ENCODE measurements around the gene ARID3A. TPM values are rescaled to one million over a fixed set of nuclear protein-coding genes. Genes with fewer than 3 reads are reported as not detected.

ARID3A gene
- total RNA-seq, 2 experiments from 2014 or later, result 25.1 to 36.0 TPM

DNA sequence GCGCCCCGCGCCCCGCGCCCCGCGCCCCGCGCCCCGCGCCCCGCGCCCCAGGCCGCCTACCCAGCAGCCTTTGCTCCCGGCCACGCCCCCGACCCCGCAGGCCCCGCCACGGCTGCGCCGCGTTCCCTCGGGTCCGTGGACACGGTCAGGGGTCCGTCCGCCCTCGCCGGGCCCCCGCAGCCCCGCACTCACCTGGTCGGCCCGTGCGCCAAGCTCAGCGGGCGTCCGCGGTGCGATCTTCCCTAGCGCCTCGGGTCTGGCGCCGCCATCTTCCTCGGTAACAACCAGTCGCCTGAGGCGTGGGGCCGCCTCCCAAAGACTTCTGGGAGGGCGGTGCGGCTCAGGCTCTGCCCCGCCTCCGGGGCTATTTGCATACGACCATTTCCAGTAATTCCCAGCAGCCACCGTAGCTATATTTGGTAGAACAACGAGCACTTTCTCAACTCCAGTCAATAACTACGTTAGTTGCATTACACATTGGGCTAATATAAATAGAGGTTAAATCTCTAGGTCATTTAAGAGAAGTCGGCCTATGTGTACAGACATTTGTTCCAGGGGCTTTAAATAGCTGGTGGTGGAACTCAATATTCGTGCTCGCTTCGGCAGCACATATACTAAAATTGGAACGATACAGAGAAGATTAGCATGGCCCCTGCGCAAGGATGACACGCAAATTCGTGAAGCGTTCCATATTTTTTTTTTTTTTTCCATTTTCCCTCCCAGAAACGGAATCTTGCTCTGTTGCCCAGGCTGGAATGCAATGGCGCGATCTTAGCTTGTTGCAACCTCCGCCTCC lies 32.7 kb upstream of the ARID3A start, which contains the start of the genes MED16 and RNU6-9:
Gene MED16 (minus strand): TSS at position 294 of the 796 bp plus-strand sequence. CDS start 2,056 bp downstream, outside the sequence.
Gene RNU6-9 (plus strand): TSS at position 591 of the 796 bp plus-strand sequence.
- ChIA-PET POLR2A (interaction anchor here (0.5 to 1.3 kb wide), 6 partner anchors 12 to 365 kb away, joined by 3 to 10 read pairs (median 6); no protein-coding TSS in a partner anchor), CTCF (interaction anchor here (0.6 to 1.9 kb wide), 10 partner anchors 9 to 190 kb away, joined by 3 to 6 read pairs (median 3); partner anchors contain the start of gene WDR18)
- no peaks in the 10 kb centered on the region for H3K27me3 Mint-ChIP-seq
- peak within 1 kb of the TSS; percentile 78 for H3K4me3 Mint-ChIP-seq
- H3K36me3 Mint-ChIP-seq (ENCODE audit: low read depth), result peaks cover 7% of the 10 kb centered on the region
- ATAC-seq (peak; percentile 96), DNase-seq (peak; percentile 95)
- H3K9me3 Mint-ChIP-seq (ENCODE audit: low read depth), result no peaks in the 10 kb centered on the region
- intact Hi-C loops (cut with DNase I, micrococcal nuclease), result loop anchor here (1.0 to 2.0 kb wide), 10 partner anchors 16 to 213 kb away; partner anchors contain the start of genes PTBP1 (in 1 of the 2), R3HDM4 (in 1 of the 2), RNU6-2 (in 1 of the 2) and TMEM259 (in 1 of the 2)
- peak within 1 kb of the TSS; percentile 98 for H3K27ac Mint-ChIP-seq
- H3K4me1 Mint-ChIP-seq, result peaks cover 13% of the 10 kb centered on the region

DNA sequence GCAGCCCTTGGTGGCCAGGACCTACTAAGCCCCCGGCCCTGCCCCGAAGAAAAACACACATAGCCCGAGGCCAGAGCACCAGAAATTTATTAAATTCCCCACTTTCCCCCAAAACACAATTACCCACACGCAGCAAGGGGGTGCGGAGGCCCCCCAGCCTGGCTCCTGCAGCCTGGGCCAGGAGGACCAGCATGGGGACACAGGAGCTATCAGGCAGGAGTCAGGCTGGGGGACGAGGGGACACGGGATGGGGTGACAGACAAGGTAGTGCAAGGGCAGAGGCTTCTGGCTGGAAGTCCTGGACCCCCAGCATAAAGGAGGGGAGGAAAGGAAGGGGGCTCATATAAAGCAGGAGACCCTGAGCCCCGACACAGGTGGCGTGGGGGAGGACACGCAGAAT lies 29.4 kb upstream of the ARID3A start:
- DNase-seq (no peak), ATAC-seq (no peak)
- Mint-ChIP-seq H3K4me3 (no peak overlapping the region), H3K27me3 (no peaks in the 10 kb centered on the region), H3K4me1 (peaks cover 21% of the 10 kb centered on the region), H3K9me3 (ENCODE audit: low read depth) (no peaks in the 10 kb centered on the region), H3K36me3 (ENCODE audit: low read depth) (peaks cover 20% of the 10 kb centered on the region), H3K27ac (no peak overlapping the region)
- ChIA-PET CTCF (interaction anchor here (0.6 to 1.5 kb wide), 2 partner anchors 59 to 88 kb away, joined by 3 to 4 read pairs; partner anchors contain the start of gene WDR18), POLR2A (no interaction called here)
- intact Hi-C loops (cut with DNase I, micrococcal nuclease), result no loop called here

DNA sequence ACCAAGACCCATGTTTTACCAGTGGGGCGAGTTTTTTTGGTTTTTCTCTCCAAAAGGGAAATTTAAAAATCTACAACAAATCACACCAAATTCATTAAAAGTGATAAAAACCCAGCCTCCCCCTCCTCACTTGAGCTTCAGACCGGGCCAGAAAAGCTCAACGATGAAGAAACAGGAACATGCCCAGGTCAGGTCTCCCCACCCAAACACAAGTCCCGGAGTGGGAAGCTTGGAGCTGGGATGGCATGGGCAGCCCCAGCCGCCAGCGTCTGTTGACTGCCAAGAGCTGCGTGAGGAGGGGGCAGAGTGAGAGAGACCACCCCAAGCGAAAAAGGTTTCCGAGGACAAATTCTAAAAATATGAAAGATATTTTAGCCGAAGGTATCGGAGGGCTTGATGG lies 28.8 kb upstream of the ARID3A start:
- intact Hi-C loops (cut with DNase I, micrococcal nuclease), result no loop called here
- POLR2A ChIA-PET, result no interaction called here
- Mint-ChIP-seq H3K4me1 (peaks cover 22% of the 10 kb centered on the region), H3K9me3 (ENCODE audit: low read depth) (no peaks in the 10 kb centered on the region), H3K27me3 (no peaks in the 10 kb centered on the region), H3K36me3 (ENCODE audit: low read depth) (peaks cover 23% of the 10 kb centered on the region), H3K27ac (no peak overlapping the region), H3K4me3 (no peak overlapping the region)
- CTCF ChIA-PET, result no interaction called here
- DNase-seq, result no peak
- no peak for ATAC-seq

DNA sequence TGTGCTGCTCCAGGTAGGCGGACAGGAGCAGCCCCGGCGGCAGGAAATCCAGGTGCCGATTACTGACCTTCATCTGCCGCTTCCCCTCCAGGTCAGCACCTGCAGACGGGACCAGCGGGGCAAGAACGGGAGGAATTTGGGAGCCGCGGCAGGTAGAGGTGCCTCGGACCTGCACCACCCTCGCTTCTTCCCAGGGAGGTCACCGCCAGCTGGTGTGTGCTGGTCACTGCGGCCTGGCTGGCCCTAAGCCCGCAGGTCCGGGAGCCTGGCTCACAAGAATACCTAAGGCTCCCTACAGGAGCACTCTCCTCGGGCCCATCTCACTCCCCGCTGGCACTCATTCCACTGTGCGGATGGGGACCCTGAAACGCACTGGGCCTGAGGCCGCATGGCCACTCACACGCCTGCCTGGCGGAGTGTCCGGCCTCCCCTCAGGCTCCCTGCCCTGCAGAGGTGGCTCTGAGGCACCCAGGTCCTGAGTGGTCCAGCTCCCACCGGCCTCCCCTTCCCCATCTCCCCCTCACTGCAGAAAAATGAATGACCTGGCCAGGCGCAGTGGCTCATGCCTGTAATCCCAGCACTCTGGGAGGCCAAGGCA lies 28.3 kb upstream of the ARID3A start:
- peaks cover 23% of the 10 kb centered on the region for H3K36me3 Mint-ChIP-seq (ENCODE audit: low read depth)
- H3K27ac Mint-ChIP-seq, result no peak overlapping the region
- H3K9me3 Mint-ChIP-seq (ENCODE audit: low read depth), result no peaks in the 10 kb centered on the region
- no peaks in the 10 kb centered on the region for H3K27me3 Mint-ChIP-seq
- intact Hi-C loops (cut with DNase I, micrococcal nuclease), result no loop called here
- H3K4me3 Mint-ChIP-seq, result no peak overlapping the region
- H3K4me1 Mint-ChIP-seq, result peaks cover 22% of the 10 kb centered on the region
- DNase-seq (no peak), ATAC-seq (no peak)
- ChIA-PET CTCF (no interaction called here), POLR2A (no interaction called here)

DNA sequence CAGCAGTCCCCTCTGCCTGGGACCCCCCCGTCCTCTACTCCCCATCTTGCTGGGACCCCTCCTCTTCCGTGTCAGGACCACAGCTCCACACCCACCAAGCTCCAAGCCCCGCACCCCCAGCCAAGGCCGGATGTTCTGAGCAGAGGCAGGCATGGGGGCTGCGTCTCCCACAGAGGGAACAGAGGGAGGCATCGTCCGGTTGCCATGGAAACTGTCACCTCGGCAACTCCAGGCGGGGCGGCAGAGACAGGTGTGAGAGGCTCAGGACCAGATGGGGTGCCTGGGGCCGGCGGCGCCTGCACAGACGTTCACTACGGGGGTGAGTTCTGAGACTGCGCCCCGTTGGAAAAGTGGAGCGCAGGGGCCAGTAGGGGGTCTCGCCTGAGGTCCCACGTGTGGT lies 27.2 kb upstream of the ARID3A start:
- ChIA-PET POLR2A (interaction anchor here (0.7 kb wide), 1 partner anchor 59 kb away, joined by 5 read pairs; no protein-coding TSS in a partner anchor), CTCF (no interaction called here)
- Mint-ChIP-seq H3K27me3 (no peaks in the 10 kb centered on the region), H3K9me3 (ENCODE audit: low read depth) (no peaks in the 10 kb centered on the region), H3K27ac (no peak overlapping the region), H3K36me3 (ENCODE audit: low read depth) (peaks cover 18% of the 10 kb centered on the region), H3K4me1 (peaks cover 15% of the 10 kb centered on the region), H3K4me3 (no peak overlapping the region)
- intact Hi-C loops (cut with DNase I, micrococcal nuclease), result no loop called here
- no peak for ATAC-seq
- DNase-seq, result peak; percentile 55

DNA sequence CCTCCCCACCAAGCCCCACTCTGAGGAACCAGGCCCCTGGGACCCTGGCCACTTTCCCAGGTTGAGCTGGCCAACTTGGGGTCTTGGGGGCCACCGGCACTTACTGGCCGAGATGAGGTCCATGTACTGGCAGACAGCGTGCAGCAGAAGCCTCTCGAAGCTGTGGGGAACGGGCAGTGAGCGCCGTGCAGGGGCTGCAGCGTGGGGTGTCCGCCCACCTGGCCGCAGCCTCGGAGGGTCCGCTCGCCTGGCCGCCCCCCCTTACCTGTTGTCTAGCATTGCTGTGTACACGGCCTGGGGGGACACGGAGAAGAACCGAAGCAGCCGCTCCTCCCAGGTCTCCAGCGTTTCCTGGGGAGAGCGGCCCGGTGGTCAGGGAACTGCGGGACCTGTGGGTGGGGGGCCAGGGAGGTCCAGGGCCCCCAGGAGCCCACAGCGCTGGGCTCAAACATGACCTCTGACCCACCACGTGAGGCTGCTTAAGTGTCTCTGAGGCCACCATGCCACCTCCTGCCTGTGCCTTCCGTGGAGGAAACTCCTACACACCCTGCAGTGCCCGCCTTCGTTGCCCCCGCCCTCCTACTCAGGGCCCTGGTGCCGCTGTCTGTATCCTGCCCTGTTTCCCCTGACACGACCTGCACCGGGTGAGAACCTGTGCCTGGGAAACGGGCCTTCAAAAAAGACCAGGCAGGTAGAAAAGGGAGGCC lies 26.3 kb upstream of the ARID3A start:
- Mint-ChIP-seq H3K4me1 (peaks cover 16% of the 10 kb centered on the region), H3K36me3 (ENCODE audit: low read depth) (peaks cover 21% of the 10 kb centered on the region), H3K27ac (no peak overlapping the region), H3K4me3 (no peak overlapping the region), H3K9me3 (ENCODE audit: low read depth) (no peaks in the 10 kb centered on the region), H3K27me3 (no peaks in the 10 kb centered on the region)
- intact Hi-C loops (cut with DNase I, micrococcal nuclease), result no loop called here
- ATAC-seq, result no peak
- CTCF ChIA-PET, result no interaction called here
- POLR2A ChIA-PET, result no interaction called here
- DNase-seq, result no peak

DNA sequence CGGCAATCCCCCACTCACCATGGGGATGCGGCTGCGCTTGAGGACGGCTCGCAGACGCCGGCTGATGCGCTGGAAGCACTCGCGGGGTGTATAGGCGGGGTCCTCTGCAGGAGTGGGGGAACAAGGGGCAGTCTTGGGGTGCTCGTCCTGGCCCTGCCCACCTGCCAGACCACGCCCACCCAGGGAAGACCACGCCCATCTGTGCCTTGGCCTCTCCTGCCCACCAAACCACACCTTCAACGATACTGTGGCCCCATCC lies 25.9 kb upstream of the ARID3A start:
- no peak overlapping the region for H3K4me3 Mint-ChIP-seq
- intact Hi-C loops (cut with DNase I, micrococcal nuclease), result no loop called here

DNA sequence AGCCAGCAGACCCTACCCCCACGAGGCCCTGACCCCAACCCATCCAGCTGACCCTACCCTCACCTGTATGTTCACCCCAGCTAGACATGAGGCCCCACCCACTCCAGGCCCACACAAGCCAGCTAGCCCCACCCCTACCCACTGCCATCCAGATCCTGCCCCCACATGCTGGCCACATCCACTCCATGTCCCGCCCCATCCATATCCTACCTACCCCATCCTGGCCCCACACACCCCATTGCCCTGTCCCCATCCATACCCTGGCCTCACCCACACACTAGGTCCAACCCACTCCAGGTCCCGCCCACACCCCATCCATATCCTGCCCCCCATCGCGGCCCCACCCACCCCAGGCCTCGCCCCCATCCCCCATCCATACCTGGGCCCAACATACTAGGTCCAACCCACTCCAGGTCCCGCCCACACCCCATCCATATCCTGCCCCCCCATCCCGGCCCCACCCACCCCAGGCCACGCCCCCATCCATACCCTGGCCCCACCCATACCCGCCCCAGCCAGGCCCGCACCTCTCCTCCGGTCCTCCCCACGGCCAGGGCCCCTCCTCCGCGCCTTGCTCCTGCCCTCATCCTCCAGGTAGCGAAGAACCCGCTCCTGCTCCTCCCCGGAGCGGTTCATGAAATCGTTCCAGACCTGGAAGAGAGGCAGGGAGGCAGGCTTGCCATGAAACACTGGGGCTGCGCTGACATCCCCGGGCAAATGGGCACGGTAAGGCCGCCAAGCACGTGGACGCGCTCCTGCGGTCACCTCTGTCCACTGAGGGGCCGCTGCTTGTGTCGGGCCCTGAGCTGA lies 25.3 kb upstream of the ARID3A start:
- POLR2A ChIA-PET, result no interaction called here
- H3K27ac Mint-ChIP-seq, result no peak overlapping the region
- no peaks in the 10 kb centered on the region for H3K27me3 Mint-ChIP-seq
- H3K36me3 Mint-ChIP-seq (ENCODE audit: low read depth), result peaks cover 21% of the 10 kb centered on the region
- no peak overlapping the region for H3K4me3 Mint-ChIP-seq
- peak; percentile 54 for ATAC-seq
- CTCF ChIA-PET, result no interaction called here
- intact Hi-C loops (cut with DNase I, micrococcal nuclease), result no loop called here
- peaks cover 18% of the 10 kb centered on the region for H3K4me1 Mint-ChIP-seq
- DNase-seq, result peak; percentile 67
- no peaks in the 10 kb centered on the region for H3K9me3 Mint-ChIP-seq (ENCODE audit: low read depth)

More for the DNA sequence above, 25.9 kb upstream of the ARID3A start:
- no peaks in the 10 kb centered on the region for H3K27me3 Mint-ChIP-seq
- DNase-seq (no peak), ATAC-seq (peak; percentile 20)
- peaks cover 21% of the 10 kb centered on the region for H3K36me3 Mint-ChIP-seq (ENCODE audit: low read depth)
- H3K4me1 Mint-ChIP-seq, result peaks cover 18% of the 10 kb centered on the region
- POLR2A ChIA-PET, result no interaction called here
- no peaks in the 10 kb centered on the region for H3K9me3 Mint-ChIP-seq (ENCODE audit: low read depth)
- H3K27ac Mint-ChIP-seq, result no peak overlapping the region
- CTCF ChIA-PET, result no interaction called here

DNA sequence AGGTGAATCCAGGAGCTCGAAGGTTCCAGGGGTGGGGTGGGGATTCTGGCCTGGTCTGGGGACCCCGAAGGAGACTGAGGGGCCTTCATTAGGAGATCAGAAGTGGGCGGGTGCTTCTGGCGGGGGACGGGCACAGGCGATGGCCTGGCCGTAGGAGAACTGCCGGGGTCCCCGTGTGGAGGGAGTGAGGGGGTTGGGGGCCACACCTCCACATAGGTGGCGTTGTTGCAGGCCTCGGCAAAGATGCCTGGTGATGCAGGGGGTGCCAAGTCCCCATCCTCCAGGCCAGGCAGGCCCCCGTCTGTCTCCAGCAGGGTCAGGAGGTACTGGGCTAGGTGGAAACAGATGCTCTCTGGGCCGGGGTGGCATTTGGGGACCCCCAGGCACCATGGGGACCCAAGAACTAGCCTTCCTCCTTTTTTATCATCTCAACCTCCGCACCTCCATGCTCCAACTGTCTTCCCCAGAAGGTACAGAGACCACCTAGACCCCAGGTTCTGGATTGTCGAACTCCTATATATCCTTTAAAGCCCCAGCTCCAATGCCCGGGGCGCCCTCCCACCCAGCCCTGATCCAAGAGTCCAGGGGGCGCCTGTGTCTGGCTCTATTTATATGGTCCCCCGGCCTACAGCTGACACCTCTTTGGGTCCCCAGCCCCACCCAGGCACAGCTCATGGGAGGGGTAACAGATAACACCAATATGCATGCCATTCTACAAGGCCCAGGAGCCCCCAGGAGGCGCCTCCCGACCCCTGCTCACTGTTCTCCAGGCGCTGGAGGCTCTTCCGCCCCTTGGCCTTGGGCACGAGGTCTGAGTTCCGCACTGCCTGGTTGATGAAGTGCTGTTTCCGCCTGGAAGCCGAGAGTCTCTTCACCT lies 24.4 kb upstream of the ARID3A start:
- ChIA-PET CTCF (interaction anchor here (1.4 kb wide), 1 partner anchor 8 kb away, joined by 3 read pairs; the partner anchor contains the start of genes MED16 and RNU6-9), POLR2A (no interaction called here)
- peaks cover 24% of the 10 kb centered on the region for H3K4me1 Mint-ChIP-seq
- H3K9me3 Mint-ChIP-seq (ENCODE audit: low read depth), result no peaks in the 10 kb centered on the region
- no peaks in the 10 kb centered on the region for H3K27me3 Mint-ChIP-seq
- intact Hi-C loops (cut with DNase I, micrococcal nuclease), result no loop called here
- ATAC-seq, result no peak
- H3K4me3 Mint-ChIP-seq, result no peak overlapping the region
- H3K36me3 Mint-ChIP-seq (ENCODE audit: low read depth), result peaks cover 23% of the 10 kb centered on the region
- H3K27ac Mint-ChIP-seq, result no peak overlapping the region
- no peak for DNase-seq

DNA sequence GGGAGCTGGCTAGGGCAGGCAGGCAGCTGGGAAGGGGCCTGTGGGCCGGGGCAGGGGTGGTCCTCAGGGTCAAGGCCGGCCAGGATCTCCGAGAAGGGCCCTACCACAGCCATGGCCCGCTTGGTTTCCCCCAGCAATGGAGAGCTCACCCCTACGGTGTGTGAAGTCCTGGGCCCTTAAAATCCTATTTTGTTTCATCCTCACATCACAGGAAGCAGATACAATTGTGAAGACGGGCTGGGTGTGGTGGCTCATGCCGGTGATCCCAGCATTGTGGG lies 23.8 kb upstream of the ARID3A start:
- no peak overlapping the region for H3K4me3 Mint-ChIP-seq
- DNase-seq, result no peak
- H3K4me1 Mint-ChIP-seq, result peaks cover 30% of the 10 kb centered on the region
- intact Hi-C loops (cut with DNase I, micrococcal nuclease), result no loop called here
- POLR2A ChIA-PET, result no interaction called here
- peaks cover 23% of the 10 kb centered on the region for H3K36me3 Mint-ChIP-seq (ENCODE audit: low read depth)
- CTCF ChIA-PET, result interaction anchor here (1.4 kb wide), 1 partner anchor 9 kb away, joined by 3 read pairs; the partner anchor contains the start of genes MED16 and RNU6-9
- no peak for ATAC-seq
- no peaks in the 10 kb centered on the region for H3K27me3 Mint-ChIP-seq
- H3K27ac Mint-ChIP-seq, result no peak overlapping the region
- H3K9me3 Mint-ChIP-seq (ENCODE audit: low read depth), result no peaks in the 10 kb centered on the region

Data from activated CD4-positive, alpha-beta T cell treated with anti-CD3 and anti-CD28 coated beads for 36 hours (primary cell).